MM.1S (cell line): ENCODE data around the gene IRF8.

Experiments
- DNase-seq: peaks from one replicate; pipeline ENCODE4 v3.0.0-alpha.2; 2015
- H2AFZ ChIP-seq: fragments of 300-600 bp; sonication (generic); 2 replicates; pipeline ENCODE4 v1.6.0; 2016; ENCODE audit warnings: antibody characterized with exemption, low read length
- H3F3A ChIP-seq: fragments of 300-600 bp; sonication (generic); 2 replicates; pipeline ENCODE4 v1.6.1; 2016; ENCODE audit warnings: mild to moderate bottlenecking, antibody characterized with exemption, low read length, moderate library complexity, mixed read lengths; ENCODE audit not compliant: insufficient read depth
- H3K27ac ChIP-seq: fragments of 300-600 bp; sonication (generic); 2 replicates; pipeline ENCODE4 v1.5.1; 2016; ENCODE audit warnings: mild to moderate bottlenecking, low read length
- H3K27me3 ChIP-seq: fragments of 300-600 bp; sonication (generic); replicated peaks from 2 replicates; pipeline ENCODE4 v1.6.0; 2016; ENCODE audit warnings: low read length; ENCODE audit not compliant: insufficient read depth
- H3K36me3 ChIP-seq: fragments of 300-600 bp; sonication (generic); replicated peaks from 2 replicates; pipeline ENCODE4 v1.6.1; 2016; ENCODE audit warnings: mild to moderate bottlenecking, low read length, mixed read lengths; ENCODE audit not compliant: insufficient read depth
- H3K4me1 ChIP-seq: fragments of 300-600 bp; sonication (generic); 2 replicates; pipeline ENCODE4 v1.6.1; 2016; ENCODE audit warnings: low read length, mixed read lengths
- H3K4me2 ChIP-seq: fragments of 300-600 bp; sonication (generic); 2 replicates; pipeline ENCODE4 v1.6.0; 2016; ENCODE audit warnings: low read depth, low read length
- H3K4me3 ChIP-seq: fragments of 300-600 bp; sonication (generic); 2 replicates; pipeline ENCODE4 v1.5.1; 2016; ENCODE audit warnings: low read length, mixed read lengths
- H3K79me2 ChIP-seq: fragments of 300-600 bp; sonication (generic); 2 replicates; pipeline ENCODE4 v1.6.1; 2016; ENCODE audit warnings: mixed run types, low read length, mixed read lengths
- H3K9ac ChIP-seq: fragments of 300-600 bp; sonication (generic); 2 replicates; pipeline ENCODE4 v1.6.1; 2016; ENCODE audit warnings: low read length, mixed read lengths
- H3K9me2 ChIP-seq: fragments of 300-600 bp; sonication (generic); replicated peaks from 2 replicates; pipeline ENCODE4 v1.6.1; 2016; ENCODE audit warnings: mild to moderate bottlenecking, low read length, mixed read lengths; ENCODE audit not compliant: insufficient read depth
- H3K9me3 ChIP-seq: fragments of 300-600 bp; sonication (generic); replicated peaks from 2 replicates; pipeline ENCODE4 v1.6.1; 2016; ENCODE audit warnings: mild to moderate bottlenecking, low read length, mixed read lengths; ENCODE audit not compliant: insufficient read depth
- H4K20me1 ChIP-seq: fragments of 300-600 bp; sonication (generic); 2 replicates; pipeline ENCODE4 v1.6.1; 2016; ENCODE audit warnings: mild to moderate bottlenecking, low read length, moderate library complexity, mixed read lengths; ENCODE audit not compliant: insufficient read depth
- CTCF ChIP-seq: fragments of 300-600 bp; sonication (generic); IDR thresholded peaks from 2 replicates; pipeline ENCODE4 v1.5.1; 2016; ENCODE audit warnings: antibody characterized with exemption, low read length, mixed read lengths
- EZH2 ChIP-seq: fragments of 300-600 bp; sonication (generic); optimal IDR thresholded peaks from 2 replicates; pipeline ENCODE3; 2017; ENCODE audit warnings: low read depth, mild to moderate bottlenecking, antibody characterized with exemption, low read length, mixed read lengths
- EZH2phosphoT487 ChIP-seq: fragments of 300-600 bp; sonication (generic); IDR thresholded peaks from 2 replicates; pipeline ENCODE4 v1.6.1; 2018; ENCODE audit warnings: antibody characterized with exemption, low read length

The IRF8 gene

GRCh38 chr16:85950136-85950918 lies 51.4 kb downstream of the IRF8 start:
- Histone ChIP-seq H3K36me3 (no peaks in the 10 kb centered on the region), H3K4me2 (no peak overlapping the region), H3K9ac (no peak overlapping the region), H3K9me3 (no peaks in the 10 kb centered on the region), H3K9me2 (no peaks in the 10 kb centered on the region), H3K79me2 (no peaks in the 10 kb centered on the region), H3K4me1 (0 out of 2 replicates have a peak, but pooled peaks cover 5% of the 10 kb centered on the region), H3F3A (peaks cover 7% of the 10 kb centered on the region), H2AFZ (no peak overlapping the region), H3K4me3 (no peak overlapping the region), H3K27ac (no peak overlapping the region), H3K27me3 (peaks cover 84% of the 10 kb centered on the region), H4K20me1 (no peaks in the 10 kb centered on the region)
- no peak for DNase-seq
- TF ChIP-seq CTCF, result no peak

- no peak overlapping the region for H3K27ac ChIP-seq
- peaks cover 83% of the 10 kb centered on the region for H3K27me3 ChIP-seq
- H3K79me2 ChIP-seq, result no peaks in the 10 kb centered on the region
- no peaks in the 10 kb centered on the region for H4K20me1 ChIP-seq
- DNase-seq, result no peak
- H2AFZ ChIP-seq, result no peak overlapping the region
- TF ChIP-seq EZH2phosphoT487 (no peak), EZH2 (no peak), CTCF (no peak)
- H3K9me2 ChIP-seq, result no peaks in the 10 kb centered on the region
- H3K4me1 ChIP-seq, result 0 out of 2 replicates have a peak, but pooled peaks cover 3% of the 10 kb centered on the region
- no peaks in the 10 kb centered on the region for H3K36me3 ChIP-seq
- H3F3A ChIP-seq, result peaks cover 7% of the 10 kb centered on the region
- no peaks in the 10 kb centered on the region for H3K9me3 ChIP-seq
- no peak overlapping the region for H3K9ac ChIP-seq
- H3K4me2 ChIP-seq, result no peak overlapping the region
- H3K4me3 ChIP-seq, result no peak overlapping the region
Measured at GRCh38 chr16:85952197-85952596, 53.2 kb downstream of the IRF8 start.

- Histone ChIP-seq H3K9me2 (no peaks in the 10 kb centered on the region), H3K27me3 (peaks cover 88% of the 10 kb centered on the region), H3K9me3 (no peaks in the 10 kb centered on the region), H3K4me2 (no peak overlapping the region), H3K4me1 (no peaks in the 10 kb centered on the region), H3F3A (peaks cover 2% of the 10 kb centered on the region; the same call in 1 of the 2 replicates), H2AFZ (no peak overlapping the region), H3K4me3 (no peak overlapping the region), H3K9ac (no peak overlapping the region), H3K79me2 (no peaks in the 10 kb centered on the region), H3K27ac (no peak overlapping the region), H4K20me1 (no peaks in the 10 kb centered on the region), H3K36me3 (no peaks in the 10 kb centered on the region)
- no peak for TF ChIP-seq EZH2phosphoT487
- DNase-seq, result no peak
Measured at GRCh38 chr16:85952811-85953210, 53.8 kb downstream of the IRF8 start.

GRCh38 chr16:85954927-85955519 lies 56.1 kb downstream of the IRF8 start:
- H3K9ac ChIP-seq, result no peak overlapping the region
- H2AFZ ChIP-seq, result no peak overlapping the region
- no peaks in the 10 kb centered on the region for H3K9me3 ChIP-seq
- no peaks in the 10 kb centered on the region for H3K9me2 ChIP-seq
- H3K4me1 ChIP-seq, result no peaks in the 10 kb centered on the region
- H3K79me2 ChIP-seq, result no peaks in the 10 kb centered on the region
- H3K27ac ChIP-seq, result no peak overlapping the region
- no peak overlapping the region for H3K4me2 ChIP-seq
- DNase-seq, result no peak
- peaks cover 96% of the 10 kb centered on the region for H3K27me3 ChIP-seq
- no peak for TF ChIP-seq CTCF
- TF ChIP-seq EZH2phosphoT487, result no peak
- no peak for TF ChIP-seq EZH2
- no peak overlapping the region for H3K4me3 ChIP-seq
- no peaks in the 10 kb centered on the region for H3F3A ChIP-seq
- H4K20me1 ChIP-seq, result no peaks in the 10 kb centered on the region
- no peaks in the 10 kb centered on the region for H3K36me3 ChIP-seq
